GM21737 (cell line): Measurements from ENCODE around the gene GPC5.

ENCODE experiments used
- ATAC-seq: cut with Tn5 transposase; IDR thresholded peaks from one replicate; pipeline ENCODE4 v1.9.1; 2021; ENCODE audit warnings: mild to moderate bottlenecking, moderate library complexity; ENCODE audit not compliant: unreplicated experiment

Gene GPC5

DNA sequence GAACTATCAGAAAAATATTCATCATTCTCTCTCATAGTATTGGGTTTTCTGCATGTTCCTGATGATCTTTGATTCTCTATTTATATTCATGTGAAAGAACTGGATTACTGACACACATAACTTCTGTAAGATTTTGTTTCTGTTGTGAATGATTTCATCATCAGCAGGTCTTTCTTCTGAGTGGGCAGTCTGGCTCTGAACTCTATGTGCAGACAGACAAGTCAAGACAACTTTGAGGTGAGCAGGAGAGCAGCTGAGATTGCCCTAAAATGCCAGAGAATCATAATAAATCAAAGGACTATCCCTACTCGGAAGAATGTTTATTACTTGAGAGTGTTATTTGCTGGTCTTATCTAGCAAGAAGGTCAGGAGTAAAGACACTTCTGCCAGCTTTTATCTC is 1176.1 kb downstream of the GPC5 start:
- ATAC-seq: no peak

GRCh38 chr13:92575777-92576176 is 1177.4 kb downstream of the GPC5 start:
- no peak for ATAC-seq

- no peak for ATAC-seq
Observed at GRCh38 chr13:92578358-92578757, 1179.9 kb downstream of the GPC5 start.

- ATAC-seq: no peak
Observed at GRCh38 chr13:92589955-92590354, 1191.5 kb downstream of the GPC5 start.

- ATAC-seq: no peak
Observed at GRCh38 chr13:92590503-92590908, 1192.1 kb downstream of the GPC5 start.

DNA sequence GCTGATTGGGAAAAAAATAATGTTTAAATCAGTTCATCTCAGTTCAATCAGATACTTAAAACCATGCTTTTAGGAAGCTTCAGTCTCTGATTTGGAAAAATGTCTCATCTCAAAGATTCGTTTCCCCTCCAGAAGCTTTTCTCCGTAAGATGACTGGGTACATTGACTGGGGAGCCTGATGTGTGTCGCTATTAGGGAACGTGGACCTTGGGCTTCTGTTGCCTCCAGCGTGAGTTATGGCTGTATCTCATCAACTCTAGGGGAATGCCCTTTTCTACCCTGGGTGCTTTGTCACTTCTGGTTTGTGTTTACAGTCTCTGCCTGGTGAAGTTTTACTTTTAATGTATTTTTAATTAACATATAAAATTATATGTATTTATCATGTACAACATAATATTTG is 1192.7 kb downstream of the GPC5 start:
- no peak for ATAC-seq

- ATAC-seq: no peak
Observed at GRCh38 chr13:92592757-92593156, 1194.3 kb downstream of the GPC5 start.

DNA sequence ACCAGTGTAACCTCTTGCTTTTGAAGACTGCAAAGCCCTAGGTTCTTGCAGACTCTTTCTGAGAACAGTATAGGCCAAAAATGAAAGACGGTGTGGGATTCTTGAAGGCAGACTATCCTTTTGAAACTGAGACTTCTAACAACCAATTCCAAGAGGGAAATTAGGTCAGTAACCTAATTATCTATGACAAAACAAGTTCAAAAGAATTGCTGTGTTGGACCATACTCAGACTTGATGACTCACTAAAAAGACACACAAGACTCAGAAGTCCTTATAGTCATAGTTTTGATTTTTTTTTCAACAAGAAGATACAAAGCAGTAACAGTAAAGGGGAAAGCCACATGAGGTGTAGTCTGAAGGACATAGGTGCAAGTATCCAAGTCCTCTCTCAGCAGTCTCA is 1204.1 kb downstream of the GPC5 start:
- no peak for ATAC-seq

- ATAC-seq: no peak
Observed at GRCh38 chr13:92609376-92609775, 1211.0 kb downstream of the GPC5 start.

- no peak for ATAC-seq
Observed at GRCh38 chr13:92612892-92613291, 1214.5 kb downstream of the GPC5 start.

DNA sequence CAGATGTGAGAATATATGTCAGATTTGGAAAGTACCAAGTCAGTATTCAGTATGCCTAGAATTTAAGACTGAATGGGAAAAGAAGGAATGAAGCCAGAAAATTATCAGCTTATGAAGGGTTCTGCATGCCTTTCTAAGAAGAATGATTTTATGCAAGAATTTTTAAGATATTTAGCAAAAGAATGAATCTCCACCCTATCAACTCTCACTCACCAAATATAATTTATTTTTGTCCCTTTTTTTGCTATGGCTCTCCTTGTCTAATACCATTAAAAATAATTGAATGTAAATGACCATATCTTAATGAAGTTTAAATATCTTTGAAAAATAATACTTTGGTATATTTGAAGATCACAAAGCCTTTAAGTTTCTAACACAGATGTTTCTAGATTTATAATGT is 1215.5 kb downstream of the GPC5 start:
- no peak for ATAC-seq

- no peak for ATAC-seq
Observed at GRCh38 chr13:92621985-92622384, 1223.6 kb downstream of the GPC5 start.

- no peak for ATAC-seq
Observed at GRCh38 chr13:92622905-92623304, 1224.5 kb downstream of the GPC5 start.

DNA sequence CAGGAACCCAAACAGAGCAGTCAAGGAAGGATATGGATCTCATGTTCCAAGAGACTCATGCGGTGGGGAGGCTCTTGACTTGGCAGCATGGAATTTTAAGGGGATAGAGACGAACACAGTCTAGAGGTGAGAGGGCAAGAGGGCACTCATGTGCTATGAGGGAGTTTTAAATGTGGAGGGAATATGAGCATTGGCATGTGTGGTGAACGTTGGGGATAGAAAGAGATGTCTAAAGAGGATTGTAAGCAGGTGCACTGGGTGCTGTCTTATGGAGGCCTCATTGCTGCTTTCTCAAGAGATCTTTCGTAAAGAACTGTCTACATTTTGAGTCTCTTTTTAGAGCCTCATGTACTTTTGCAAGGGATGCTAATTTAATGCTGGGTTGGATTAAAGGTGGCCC is 1227.9 kb downstream of the GPC5 start:
- ATAC-seq: no peak

- no peak for ATAC-seq
Observed at GRCh38 chr13:92640936-92641335, 1242.5 kb downstream of the GPC5 start.

DNA sequence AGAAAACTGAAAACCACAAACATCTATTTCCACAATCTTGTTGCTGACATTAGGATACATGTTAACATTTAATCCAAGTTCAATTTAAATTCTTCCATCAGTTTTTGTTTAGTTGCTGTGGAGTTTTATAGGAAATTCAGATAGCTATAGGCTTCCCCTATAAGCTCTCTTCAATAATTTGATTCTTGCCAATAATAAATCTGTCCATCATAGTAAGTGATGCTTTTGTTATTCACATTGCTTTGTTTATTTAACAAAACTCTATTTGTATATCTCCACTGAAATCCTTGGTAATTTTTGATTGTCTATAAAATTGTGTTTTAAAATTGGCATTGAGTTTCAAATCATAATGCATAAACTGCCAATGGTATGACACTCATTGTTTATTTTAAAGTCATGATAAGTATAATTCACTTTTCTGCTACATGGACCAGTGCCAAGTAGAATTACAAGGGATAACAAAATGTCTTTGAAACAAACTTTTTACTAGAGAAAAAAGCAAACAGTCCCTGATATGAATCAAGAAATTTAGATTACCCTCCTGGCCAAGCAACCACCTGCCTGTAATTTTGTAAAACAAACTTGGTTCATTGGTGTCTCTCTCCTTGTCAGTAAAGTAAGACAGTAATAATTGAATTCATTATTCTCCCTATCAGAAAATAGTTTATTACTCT is 1250.9 kb downstream of the GPC5 start:
- ATAC-seq: no peak

GRCh38 chr13:92656103-92656502 is 1257.7 kb downstream of the GPC5 start:
- no peak for ATAC-seq

DNA sequence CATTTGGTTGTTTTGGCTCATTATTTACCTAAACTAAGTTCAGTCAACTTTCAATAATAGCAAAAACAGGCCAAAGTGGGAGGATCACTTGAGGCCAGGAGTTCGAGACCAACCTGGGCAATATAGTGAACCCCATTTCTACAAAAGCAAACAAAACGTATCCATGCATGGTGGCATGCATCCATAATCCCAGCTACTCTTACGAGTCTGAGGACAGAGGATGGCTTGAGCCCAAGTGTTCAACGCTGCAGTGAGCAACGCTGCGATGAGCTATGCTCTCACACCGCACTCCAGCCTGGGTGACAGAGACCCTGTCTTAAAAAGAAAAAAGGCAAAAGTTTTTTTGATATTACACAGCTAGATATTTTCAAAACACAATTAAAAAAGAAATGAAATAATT is 1258.2 kb downstream of the GPC5 start:
- no peak for ATAC-seq

DNA sequence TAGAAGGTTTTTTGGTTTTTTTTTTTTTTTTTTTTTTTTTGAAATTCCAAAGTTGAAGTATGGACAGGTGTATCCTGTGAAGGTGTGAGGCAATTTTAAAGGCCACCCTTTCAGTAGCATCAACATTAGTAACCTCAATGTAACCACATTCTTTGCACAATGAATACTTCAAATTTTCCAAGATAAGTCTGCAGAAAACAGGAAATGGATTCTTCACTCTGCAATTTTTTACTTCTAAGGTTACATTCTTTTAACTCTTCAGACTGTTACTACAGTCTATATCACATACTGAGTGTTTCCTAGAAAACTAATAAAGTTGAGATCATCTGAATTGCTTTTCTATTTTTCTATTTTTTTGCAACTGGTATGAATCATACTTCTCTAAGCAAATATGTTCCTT is 1259.1 kb downstream of the GPC5 start:
- ATAC-seq: no peak

DNA sequence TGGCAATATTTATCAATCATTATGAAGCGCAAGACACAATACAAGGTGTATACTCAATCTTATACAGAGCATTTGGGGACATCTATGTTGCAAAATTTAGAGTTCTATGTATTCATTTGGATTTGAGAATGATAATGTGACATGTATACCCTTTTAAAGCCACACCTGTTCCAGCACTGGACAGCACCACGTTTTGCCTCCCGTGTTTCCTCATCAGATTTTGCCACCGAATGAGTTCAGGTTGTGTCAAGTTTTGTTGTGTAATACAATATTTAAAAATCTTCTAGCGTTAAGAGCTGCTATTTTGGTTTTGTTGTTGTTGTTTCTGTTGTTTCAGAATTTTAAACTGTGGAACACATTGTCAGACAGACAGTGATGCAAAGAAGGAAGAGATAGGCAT is 1259.9 kb downstream of the GPC5 start:
- ATAC-seq: no peak

- no peak for ATAC-seq
Observed at GRCh38 chr13:92661406-92661805, 1263.0 kb downstream of the GPC5 start.

- no peak for ATAC-seq
Observed at GRCh38 chr13:92668157-92668556, 1269.7 kb downstream of the GPC5 start.

GRCh38 chr13:92670096-92670495 is 1271.7 kb downstream of the GPC5 start:
- ATAC-seq: no peak
